Chondrocyte (in vitro differentiated cells): Measurements from ENCODE around the gene SCGB1D1. TPM values are rescaled to one million over a fixed set of nuclear protein-coding genes. Genes with fewer than 3 reads are reported as not detected.

Experiments
- DNase-seq: peaks from one replicate; pipeline ENCODE4 v3.0.0; 2021; ENCODE audit warnings: mixed read lengths, low spot score
- H3K27ac Mint-ChIP-seq: one replicate; pipeline ENCODE4 v1.8.0; 2021; ENCODE audit warnings: mild to moderate bottlenecking, moderate library complexity, mixed read lengths; ENCODE audit not compliant: unreplicated experiment
- H3K27me3 Mint-ChIP-seq: 2 replicates; pipeline ENCODE4 v1.8.0; 2021; ENCODE audit warnings: low read depth, mixed read lengths
- H3K36me3 Mint-ChIP-seq: 2 replicates; pipeline ENCODE4 v1.8.0; 2021; ENCODE audit warnings: low read depth, mixed read lengths
- H3K4me1 Mint-ChIP-seq: 2 replicates; pipeline ENCODE4 v1.8.0; 2021; ENCODE audit warnings: low read depth, mild to moderate bottlenecking, mixed read lengths
- H3K4me3 Mint-ChIP-seq: one replicate; pipeline ENCODE4 v1.8.0; 2021; ENCODE audit warnings: mild to moderate bottlenecking, moderate library complexity, mixed read lengths; ENCODE audit not compliant: unreplicated experiment
- H3K9me3 Mint-ChIP-seq: 2 replicates; pipeline ENCODE4 v1.8.0; 2021; ENCODE audit warnings: low read depth, mixed read lengths
- long read RNA-seq: library from polyadenylated mRNA; stranded (forward); transcript quantifications from one replicate; pipeline ENCODE4 v2.0.0, GENCODE V29; 2021
- total RNA-seq: library from RNA; stranded (reverse); gene quantifications from 3 replicates; pipeline ENCODE4 v1.2.1, GENCODE V29; 2021
- TF ChIP-seq, protein P1 (sequence below): fragments of 200-600 bp; sonication (generic); IDR thresholded peaks from 2 replicates; pipeline ENCODE4 v1.5.0; 2021; ENCODE audit warnings: antibody characterized with exemption, mild to moderate bottlenecking, moderate library complexity

The SCGB1D1 gene, protein sequence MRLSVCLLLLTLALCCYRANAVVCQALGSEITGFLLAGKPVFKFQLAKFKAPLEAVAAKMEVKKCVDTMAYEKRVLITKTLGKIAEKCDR
- not detected in 3 replicates for total RNA-seq
- long read RNA-seq: 0 reads

DNA sequence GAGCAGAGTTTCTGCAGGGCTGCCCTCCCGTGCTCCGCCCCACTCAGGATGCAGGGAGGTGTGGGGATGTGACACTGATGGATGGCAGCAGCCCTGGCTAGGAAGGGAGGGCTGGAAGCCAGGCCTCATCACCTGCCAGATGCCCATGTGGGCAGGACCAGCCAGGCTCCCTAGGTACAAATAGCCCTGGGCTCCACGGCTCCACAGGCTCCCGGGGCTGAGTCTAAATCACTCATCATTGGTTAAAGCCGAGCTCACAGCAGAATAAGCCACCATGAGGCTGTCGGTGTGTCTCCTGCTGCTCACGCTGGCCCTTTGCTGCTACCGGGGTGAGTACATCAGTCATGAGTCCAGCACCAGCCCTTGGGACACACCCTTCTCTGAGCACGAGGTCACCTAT lies at the start of gene SCGB1D1:
Gene SCGB1D1, plus strand, starts transcription at position 206 of the 400 bp plus-strand sequence. Its CDS starts 69 bp downstream, at position 275.
- DNase-seq: no peak
- Mint-ChIP-seq H3K27me3 (peaks cover 50% of the 10 kb centered on the region), H3K27ac (no peak within 1 kb of the TSS), H3K9me3 (peaks cover 1% of the 10 kb centered on the region), H3K36me3 (peaks cover under 1% of the 10 kb centered on the region), H3K4me3 (no peak within 1 kb of the TSS), H3K4me1 (no peaks in the 10 kb centered on the region)
- TF ChIP-seq, protein P1, sequence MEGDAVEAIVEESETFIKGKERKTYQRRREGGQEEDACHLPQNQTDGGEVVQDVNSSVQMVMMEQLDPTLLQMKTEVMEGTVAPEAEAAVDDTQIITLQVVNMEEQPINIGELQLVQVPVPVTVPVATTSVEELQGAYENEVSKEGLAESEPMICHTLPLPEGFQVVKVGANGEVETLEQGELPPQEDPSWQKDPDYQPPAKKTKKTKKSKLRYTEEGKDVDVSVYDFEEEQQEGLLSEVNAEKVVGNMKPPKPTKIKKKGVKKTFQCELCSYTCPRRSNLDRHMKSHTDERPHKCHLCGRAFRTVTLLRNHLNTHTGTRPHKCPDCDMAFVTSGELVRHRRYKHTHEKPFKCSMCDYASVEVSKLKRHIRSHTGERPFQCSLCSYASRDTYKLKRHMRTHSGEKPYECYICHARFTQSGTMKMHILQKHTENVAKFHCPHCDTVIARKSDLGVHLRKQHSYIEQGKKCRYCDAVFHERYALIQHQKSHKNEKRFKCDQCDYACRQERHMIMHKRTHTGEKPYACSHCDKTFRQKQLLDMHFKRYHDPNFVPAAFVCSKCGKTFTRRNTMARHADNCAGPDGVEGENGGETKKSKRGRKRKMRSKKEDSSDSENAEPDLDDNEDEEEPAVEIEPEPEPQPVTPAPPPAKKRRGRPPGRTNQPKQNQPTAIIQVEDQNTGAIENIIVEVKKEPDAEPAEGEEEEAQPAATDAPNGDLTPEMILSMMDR: no peak

DNA sequence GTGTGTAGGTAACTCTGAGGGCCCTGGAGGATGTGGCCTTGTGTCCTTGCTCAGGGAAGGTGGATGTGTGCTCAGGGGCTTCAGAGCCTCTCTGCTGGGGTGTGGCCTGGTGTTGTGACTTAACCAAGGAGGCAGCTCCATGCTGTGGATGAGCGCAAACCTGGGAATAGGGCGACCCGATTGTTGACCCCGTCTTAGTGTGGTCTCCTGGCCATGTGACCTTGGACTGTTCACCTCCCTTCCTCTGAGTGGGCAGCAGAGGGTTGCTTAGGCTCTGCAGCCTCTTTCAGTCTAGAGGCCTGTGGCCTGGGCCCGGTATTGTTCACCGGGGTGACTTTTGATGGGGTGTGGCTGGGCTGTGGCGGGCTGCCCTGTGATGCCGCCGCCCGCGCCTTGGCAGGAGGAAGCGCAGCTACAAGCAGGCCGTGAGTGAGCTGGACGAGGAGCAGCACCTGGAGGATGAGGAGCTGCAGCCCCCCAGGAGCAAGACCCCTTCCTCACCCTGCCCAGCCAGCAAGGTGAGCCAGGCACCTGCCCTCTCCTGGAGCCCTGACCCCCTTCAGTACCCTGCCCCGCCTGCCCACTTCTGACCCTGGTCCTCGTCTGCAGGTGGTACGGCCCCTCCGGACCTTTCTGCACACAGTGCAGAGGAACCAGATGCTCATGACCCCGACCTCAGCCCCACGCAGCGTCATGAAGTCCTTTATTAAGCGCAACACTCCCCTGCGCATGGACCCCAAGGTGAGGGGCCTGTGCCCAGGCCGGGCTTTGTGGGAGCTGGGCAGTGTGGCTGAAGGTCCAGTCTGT lies 49.5 kb upstream of the SCGB1D1 start:
- H3K4me3 Mint-ChIP-seq: no peak overlapping the region
- no peaks in the 10 kb centered on the region for H3K9me3 Mint-ChIP-seq
- H3K36me3 Mint-ChIP-seq: peaks cover 4% of the 10 kb centered on the region
- no peaks in the 10 kb centered on the region for H3K27me3 Mint-ChIP-seq
- no peak overlapping the region for H3K27ac Mint-ChIP-seq
- TF ChIP-seq, protein P1: no peak
- DNase-seq: peak; percentile 85
- H3K4me1 Mint-ChIP-seq: no peaks in the 10 kb centered on the region

DNA sequence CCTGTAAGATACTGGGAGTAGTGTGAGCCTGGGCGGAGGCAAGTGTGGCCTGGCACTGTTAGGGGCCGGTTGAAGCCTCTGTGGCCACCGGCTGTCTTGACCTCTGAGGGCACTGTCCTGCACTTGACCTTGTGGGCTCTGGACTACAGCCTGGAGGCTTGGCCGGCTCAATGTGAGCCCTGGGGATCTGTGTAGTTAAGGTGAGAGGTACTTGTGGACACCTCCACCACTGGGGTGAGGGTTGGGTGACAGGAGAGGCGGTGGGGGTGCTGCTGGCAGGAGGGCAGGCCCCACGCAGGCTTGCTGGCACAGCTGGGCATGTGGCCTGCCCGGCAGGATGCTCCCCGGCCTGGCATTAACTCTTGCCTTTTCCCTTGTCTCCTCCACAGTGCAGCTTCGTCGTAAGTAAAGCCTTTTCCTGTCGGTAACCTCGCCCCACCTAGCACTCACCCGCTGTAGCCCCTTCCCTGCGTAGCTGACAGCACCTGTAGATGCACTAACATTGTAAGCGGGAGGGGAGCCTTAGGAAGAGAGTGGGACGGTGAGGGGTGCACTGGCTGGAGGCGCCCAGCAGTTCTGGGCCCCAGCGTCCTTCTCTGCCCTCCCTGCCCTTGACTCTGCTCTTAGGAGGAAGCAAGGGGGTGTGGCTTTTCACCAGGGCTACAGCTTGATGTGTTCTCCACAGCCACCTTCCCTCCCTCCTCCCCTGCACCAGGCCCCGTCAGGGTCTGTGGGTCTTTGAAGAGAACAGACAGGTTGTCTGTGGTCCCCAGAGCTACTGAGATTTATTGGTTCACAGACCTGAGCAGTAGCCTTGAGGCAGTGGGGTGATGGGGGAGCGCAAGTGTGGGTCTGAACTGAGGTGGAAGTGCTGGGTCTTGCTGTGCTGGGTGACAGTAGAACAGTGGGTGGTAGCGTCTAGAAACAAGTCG lies 48.6 kb upstream of the SCGB1D1 start:
- Mint-ChIP-seq H3K9me3 (no peaks in the 10 kb centered on the region), H3K4me3 (no peak overlapping the region), H3K36me3 (peaks cover 8% of the 10 kb centered on the region), H3K27ac (no peak overlapping the region), H3K4me1 (no peaks in the 10 kb centered on the region), H3K27me3 (no peaks in the 10 kb centered on the region)
- peak; percentile 77 for DNase-seq
- TF ChIP-seq, protein P1: no peak

DNA sequence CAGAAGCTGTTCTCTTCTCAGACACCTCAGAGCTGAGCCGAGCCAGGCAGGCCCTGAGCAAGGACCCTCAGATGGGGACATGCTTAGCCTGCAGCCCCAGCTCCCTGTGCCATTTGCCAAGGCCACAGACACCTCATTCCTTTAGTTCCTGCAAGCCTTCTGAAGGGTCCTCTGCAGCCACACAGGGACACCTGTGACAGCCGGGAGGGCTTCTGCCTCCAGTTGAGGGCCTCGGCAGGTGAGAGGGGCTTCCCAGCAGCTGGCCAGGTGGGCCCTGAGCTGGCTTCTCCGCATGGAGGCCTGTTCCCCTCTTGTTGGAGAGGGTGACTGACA lies 48.0 kb upstream of the SCGB1D1 start:
- no peak for DNase-seq
- Mint-ChIP-seq H3K4me3 (no peak overlapping the region), H3K27ac (no peak overlapping the region), H3K36me3 (peaks cover 12% of the 10 kb centered on the region), H3K27me3 (no peaks in the 10 kb centered on the region), H3K4me1 (no peaks in the 10 kb centered on the region), H3K9me3 (no peaks in the 10 kb centered on the region)
- TF ChIP-seq, protein P1: no peak

DNA sequence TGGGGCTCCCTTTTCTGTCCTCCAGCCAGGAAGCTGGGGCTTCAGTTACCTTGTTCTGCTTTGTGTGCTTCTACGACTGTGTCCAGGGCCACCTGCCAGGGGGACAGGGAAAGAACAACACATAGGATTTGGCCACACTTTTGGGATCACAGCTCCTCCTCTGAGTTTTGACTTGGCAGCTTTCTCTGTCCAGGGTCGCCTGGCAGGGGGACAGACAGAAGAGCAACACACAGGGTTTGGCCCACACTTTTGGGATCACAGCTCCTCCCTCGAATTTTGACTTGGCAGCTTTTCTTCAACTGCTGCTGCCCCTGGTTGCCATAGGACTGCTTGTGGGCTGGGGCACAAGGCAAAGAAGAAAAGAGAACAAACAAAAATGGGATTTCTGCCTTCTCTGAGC lies 47.1 kb upstream of the SCGB1D1 start:
- TF ChIP-seq, protein P1: no peak
- Mint-ChIP-seq H3K27ac (no peak overlapping the region), H3K27me3 (no peaks in the 10 kb centered on the region)

More for the DNA sequence above, 47.1 kb upstream of the SCGB1D1 start:
- Mint-ChIP-seq H3K36me3 (peaks cover 21% of the 10 kb centered on the region), H3K9me3 (no peaks in the 10 kb centered on the region), H3K4me3 (no peak overlapping the region), H3K4me1 (no peaks in the 10 kb centered on the region)
- DNase-seq: peak; percentile 74
